ENCODE data around the gene SPCS1.
"Not testable (repeated sequence)": the region's sequence is repeated elsewhere in the genome, so short reads cannot be mapped to it uniquely, and the experiment has no call there.

- not testable (repeated sequence) for TF ChIP-seq CTCF, POLR2A (IDR thresholded peaks at IDR 0.05)
These were observed 22.8 kb downstream of the SPCS1 start for GRCh38 chr3:52728753-52729152.
